IPS DF 6.9 (cell line): ENCODE data around the gene IFI27L1.

ENCODE experiments used
- DNase-seq: peaks from one replicate; pipeline ENCODE4 v3.0.0-alpha.2; 2013; ENCODE audit warnings: low read depth, low spot score
- H3K27ac ChIP-seq: one replicate; pipeline ENCODE4 v1.5.1; 2013; ENCODE audit warnings: low read length, control low read depth
- H3K27me3 ChIP-seq: 2 replicates; pipeline ENCODE4 v1.6.1; 2013; ENCODE audit warnings: mild to moderate bottlenecking, low read length; ENCODE audit not compliant: control insufficient read depth, insufficient read depth
- H3K36me3 ChIP-seq: 2 replicates; pipeline ENCODE4 v1.6.1; 2013; ENCODE audit warnings: low read length; ENCODE audit not compliant: control insufficient read depth, insufficient read depth
- H3K4me1 ChIP-seq: 2 replicates; pipeline ENCODE4 v1.6.1; 2013; ENCODE audit warnings: low read length; ENCODE audit not compliant: control insufficient read depth, insufficient read depth
- H3K4me3 ChIP-seq: 2 replicates; pipeline ENCODE4 v1.5.1; 2013; ENCODE audit warnings: mild to moderate bottlenecking, low read length
- H3K9me3 ChIP-seq: 2 replicates; pipeline ENCODE4 v1.6.1; 2013; ENCODE audit warnings: low read length, inconsistent platforms; ENCODE audit not compliant: control insufficient read depth, insufficient read depth
- WGBS: extraction: QIAGEN DNeasy Blood & Tissue Kit; methylation state at CpG from one replicate; pipeline ENCODE4 v1.1.7; 2013; ENCODE audit warnings: mixed read lengths, missing lambda C conversion rate; ENCODE audit not compliant: insufficient read length, insufficient coverage; 5-methylcytosine and 5-hydroxymethylcytosine counted together

IFI27L1 gene

GRCh38 chr14:94145902-94146527 lies 64.9 kb downstream of the IFI27L1 start:
- H3K4me3 ChIP-seq: no peak overlapping the region
- WGBS: no CpG with 5 or more reads among the region's 6 CpGs
- no peaks in the 10 kb centered on the region for H3K36me3 ChIP-seq
- no peak for DNase-seq
- H3K27me3 ChIP-seq: no peaks in the 10 kb centered on the region
- H3K4me1 ChIP-seq: peaks cover 3% of the 10 kb centered on the region; the same call in 1 of the 2 replicates
- no peaks in the 10 kb centered on the region for H3K9me3 ChIP-seq
- no peak overlapping the region for H3K27ac ChIP-seq
